RWPE1 (cell line): Measurements from ENCODE around the gene CD247.

Source experiments
- CTCF ChIA-PET: fragments of 350-600 bp; sonication (Branson Sonifier 250); formaldehyde crosslinking; extraction: SDS; loops from one replicate; lab custom pipeline; 2021; lab: Yijun Ruan, JAX
- POLR2A ChIA-PET: fragments of 400-600 bp; formaldehyde crosslinking; extraction: SDS; loops from one replicate; lab custom pipeline; 2020; ENCODE audit warnings: antibody characterized with exemption; ENCODE audit not compliant: low non-redundant PET; lab: Yijun Ruan, JAX
- DNase-seq: peaks from one replicate; pipeline ENCODE4 v3.0.0; 2012; ENCODE audit warnings: low spot score
- H3K27ac ChIP-seq: fragments of 450-650 bp; 2 replicates; pipeline ENCODE4 v1.5.1; 2017
- CTCF ChIP-seq: fragments of 450-650 bp; conservative IDR thresholded peaks from 2 replicates; pipeline ENCODE4 v1.5.1; 2017; ENCODE audit warnings: low read depth, mild to moderate bottlenecking

Gene CD247

GRCh38 chr1:167504467-167504827 is 13.9 kb downstream of the CD247 start:
- ChIA-PET CTCF (interaction anchor here (0.8 kb wide), 1 partner anchor 22 kb away, joined by 3 read pairs; no protein-coding TSS in a partner anchor), POLR2A (no interaction called here)
- TF ChIP-seq CTCF = no peak
- H3K27ac ChIP-seq = no peak overlapping the region
- DNase-seq = no peak

DNA sequence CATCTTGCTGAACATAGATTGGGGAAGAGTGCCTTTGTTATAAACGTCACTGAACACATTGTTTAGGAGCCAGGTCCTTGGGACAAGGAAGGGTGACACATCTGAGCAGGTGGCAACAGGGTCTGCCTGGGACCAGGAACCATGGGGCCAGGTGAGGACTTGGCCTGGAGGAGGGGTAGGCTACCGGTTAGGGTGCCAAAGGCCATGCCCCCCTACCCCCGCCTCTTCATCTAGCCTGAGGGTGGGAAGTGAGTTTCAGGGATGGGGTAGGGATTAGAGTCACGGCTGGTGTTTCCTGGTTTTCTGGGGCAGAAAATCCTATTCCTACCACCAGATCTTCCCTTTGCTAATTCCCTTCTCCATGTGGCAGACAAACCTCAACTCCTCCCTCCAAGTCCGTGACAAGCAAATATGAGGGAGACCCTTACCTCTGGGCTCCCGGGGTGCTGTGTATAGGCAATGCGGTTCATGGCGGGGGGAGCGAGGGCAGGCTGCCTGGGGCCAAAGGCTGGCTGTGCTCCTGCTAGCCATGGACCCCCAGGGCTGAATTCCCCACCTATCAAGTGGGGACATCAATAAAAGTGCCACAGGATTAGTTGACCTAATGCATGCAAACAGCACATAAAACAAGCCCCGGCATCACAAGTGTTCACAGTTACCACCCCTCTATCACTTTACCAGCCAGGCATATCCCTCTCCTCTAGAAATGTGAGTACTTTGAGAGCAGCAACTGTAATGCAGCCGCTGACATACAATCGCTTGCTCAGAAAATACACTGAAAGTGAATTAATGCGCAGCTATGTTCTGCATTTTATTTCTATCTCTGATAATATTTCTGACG is 14.5 kb downstream of the CD247 start:
- H3K27ac ChIP-seq = no peak overlapping the region
- ChIA-PET CTCF (no interaction called here), POLR2A (no interaction called here)
- no peak for DNase-seq
- TF ChIP-seq CTCF = no peak

DNA sequence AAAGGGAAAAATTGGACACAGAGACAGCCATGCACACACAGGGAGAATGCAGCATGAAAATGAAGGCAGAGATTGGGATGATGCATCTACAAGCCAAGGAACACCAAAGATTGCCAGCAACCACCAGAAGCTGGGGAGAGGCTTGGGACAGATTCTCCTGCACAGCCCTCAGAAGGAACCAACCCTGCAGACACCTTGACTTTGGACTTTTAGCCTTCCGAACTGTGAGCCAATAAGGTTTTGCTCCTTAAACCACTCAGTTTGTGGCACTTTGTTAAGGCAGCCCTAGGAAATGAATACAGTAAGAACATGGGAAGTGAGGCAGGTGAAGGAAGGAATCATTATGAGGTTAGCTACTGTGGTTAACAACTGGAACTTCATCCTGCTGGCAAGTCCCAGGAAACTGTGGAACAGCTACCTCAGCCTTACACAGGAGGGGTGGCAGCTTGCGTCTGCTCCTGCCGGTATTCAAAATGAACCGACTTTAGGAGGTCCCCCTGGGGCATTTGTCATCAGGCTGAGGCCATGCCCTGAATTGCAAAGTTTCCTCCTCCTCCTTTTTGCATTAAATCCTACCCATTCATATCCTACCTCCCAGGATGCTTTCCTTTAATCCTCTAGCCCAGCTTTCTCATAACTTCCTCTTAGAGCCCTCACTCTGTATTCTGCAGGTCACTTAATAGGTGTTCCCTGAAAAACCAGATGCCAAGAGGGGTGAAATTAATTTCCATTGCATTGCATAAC is 15.4 kb downstream of the CD247 start:
- ChIA-PET POLR2A (no interaction called here), CTCF (no interaction called here)
- no peak for DNase-seq
- no peak overlapping the region for H3K27ac ChIP-seq
- TF ChIP-seq CTCF = no peak

GRCh38 chr1:167502192-167502551 is 16.2 kb downstream of the CD247 start:
- no peak for DNase-seq
- no peak for TF ChIP-seq CTCF
- H3K27ac ChIP-seq = no peak overlapping the region
- POLR2A ChIA-PET = no interaction called here
- CTCF ChIA-PET = interaction anchor here (0.7 kb wide), 1 partner anchor 185 kb away, joined by 6 read pairs; no protein-coding TSS in a partner anchor

DNA sequence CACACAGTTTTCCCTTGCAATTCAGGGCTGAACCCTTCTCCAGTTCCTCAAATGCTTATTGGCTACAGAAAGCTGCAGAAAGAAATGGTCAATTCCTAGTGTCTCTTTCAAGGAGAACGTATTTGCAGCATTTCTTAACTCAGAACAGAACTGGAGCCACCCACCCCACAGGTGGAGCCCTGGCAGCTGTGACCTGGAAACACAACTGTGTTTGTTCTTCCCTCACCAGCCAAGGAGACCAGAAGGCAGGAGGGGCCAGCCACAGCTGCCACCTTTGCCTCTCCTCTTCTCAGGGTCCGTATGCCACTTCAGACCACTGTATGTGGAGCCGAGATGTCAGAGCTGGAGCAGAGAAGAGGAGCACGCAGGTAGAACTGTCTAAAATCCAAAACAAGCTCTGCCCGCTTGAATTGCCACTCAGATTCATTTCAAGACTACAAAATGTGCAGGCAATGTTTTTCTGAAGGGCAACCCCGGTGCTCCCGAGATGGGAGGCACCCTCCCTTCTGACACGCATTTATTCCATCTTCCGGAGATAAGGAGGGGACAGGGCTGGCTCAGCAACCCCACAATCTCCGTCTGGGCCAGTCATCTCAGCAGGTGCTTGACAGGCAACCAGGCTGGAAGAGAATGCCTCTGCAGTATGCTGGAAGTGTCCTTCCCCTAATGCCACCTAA is 16.7 kb downstream of the CD247 start:
- ChIA-PET CTCF (interaction anchor here (0.7 kb wide), 1 partner anchor 185 kb away, joined by 6 read pairs; no protein-coding TSS in a partner anchor), POLR2A (no interaction called here)
- H3K27ac ChIP-seq = no peak overlapping the region
- DNase-seq = no peak
- no peak for TF ChIP-seq CTCF

GRCh38 chr1:167500283-167500860 is 18.0 kb downstream of the CD247 start:
- no peak for DNase-seq
- TF ChIP-seq CTCF = no peak
- H3K27ac ChIP-seq = no peak overlapping the region
- CTCF ChIA-PET = no interaction called here
- POLR2A ChIA-PET = no interaction called here
